Stimulated activated CD4-positive, alpha-beta T cell treated with anti-CD3 and anti-CD28 coated beads, Interleukin-1b, Interleukin-23, amount 100 ng/mL, for 48 hours (primary cell): ENCODE measurements around the gene GZMB.
"Not testable (repeated sequence)": the region's sequence is repeated elsewhere in the genome, so short reads cannot be mapped to it uniquely, and the experiment has no call there.

Source experiments
- DNase-seq: peaks from one replicate; pipeline ENCODE4 v3.0.0-alpha.2; 2020

GZMB gene, protein sequence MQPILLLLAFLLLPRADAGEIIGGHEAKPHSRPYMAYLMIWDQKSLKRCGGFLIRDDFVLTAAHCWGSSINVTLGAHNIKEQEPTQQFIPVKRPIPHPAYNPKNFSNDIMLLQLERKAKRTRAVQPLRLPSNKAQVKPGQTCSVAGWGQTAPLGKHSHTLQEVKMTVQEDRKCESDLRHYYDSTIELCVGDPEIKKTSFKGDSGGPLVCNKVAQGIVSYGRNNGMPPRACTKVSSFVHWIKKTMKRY

DNA sequence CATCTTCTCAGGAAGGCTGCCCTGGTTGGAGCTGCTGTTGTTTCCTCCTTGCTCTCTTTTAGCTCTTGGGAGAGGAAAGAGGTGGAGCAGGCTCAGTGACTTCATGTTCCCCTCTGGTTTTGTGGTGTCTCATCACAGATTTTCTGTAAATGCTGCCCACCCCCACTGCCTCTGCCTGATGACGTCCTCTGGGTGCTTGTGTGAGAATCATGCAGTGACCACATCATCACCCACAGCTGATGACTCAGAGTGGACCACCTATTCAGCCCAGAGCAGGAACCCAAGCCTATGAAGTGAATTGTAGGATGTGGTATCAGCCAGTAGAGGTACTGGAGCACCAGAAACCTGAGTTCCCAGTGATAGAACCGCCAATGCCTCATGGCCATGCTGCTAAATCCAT is at the start of gene GZMB:
Gene GZMB (minus strand): TSS at position 33 of the 400 bp plus-strand sequence. CDS start 30 bp downstream, at position 3.
- peak; percentile 90 for DNase-seq

DNA sequence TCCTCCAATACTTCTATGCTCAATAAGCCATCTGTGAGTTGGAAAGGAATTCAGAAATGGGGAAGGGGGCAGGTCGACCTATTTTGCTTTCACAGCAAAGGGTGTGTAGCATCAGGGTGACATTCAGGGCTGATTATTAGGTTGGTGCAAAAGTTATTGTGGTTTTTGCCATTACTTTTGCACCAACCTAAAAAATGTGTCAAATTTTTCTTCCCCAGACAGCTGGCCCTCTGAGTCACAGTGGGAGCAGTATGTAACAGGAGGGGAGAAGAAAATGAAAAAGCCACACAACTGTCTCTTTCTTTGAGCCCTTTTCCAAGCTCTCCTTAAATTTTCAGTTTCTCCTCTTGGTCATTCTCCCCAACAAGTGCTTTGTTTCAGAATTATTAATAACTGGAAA is 47.1 kb upstream of the GZMB start:
- no peak for DNase-seq

DNA sequence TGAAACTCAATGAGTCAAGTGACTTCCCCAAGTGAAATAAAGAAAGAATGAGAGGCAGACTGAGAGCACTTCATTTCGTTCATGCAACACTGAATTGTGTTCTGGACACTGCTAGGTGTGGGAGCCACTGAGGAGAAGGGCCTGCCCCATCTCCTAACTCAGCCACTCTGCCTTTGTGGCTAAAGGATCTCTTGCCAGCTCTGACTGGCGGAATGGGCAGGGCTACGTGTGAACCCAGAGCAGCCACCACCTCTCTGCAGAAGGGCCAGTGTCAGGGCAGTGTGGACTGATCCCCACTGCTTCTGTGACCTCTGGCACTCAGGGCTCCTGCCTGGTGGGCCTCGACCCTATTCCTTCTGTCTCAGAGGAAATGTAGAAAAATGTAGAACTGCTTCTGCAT is 46.5 kb upstream of the GZMB start:
- no peak for DNase-seq

DNA sequence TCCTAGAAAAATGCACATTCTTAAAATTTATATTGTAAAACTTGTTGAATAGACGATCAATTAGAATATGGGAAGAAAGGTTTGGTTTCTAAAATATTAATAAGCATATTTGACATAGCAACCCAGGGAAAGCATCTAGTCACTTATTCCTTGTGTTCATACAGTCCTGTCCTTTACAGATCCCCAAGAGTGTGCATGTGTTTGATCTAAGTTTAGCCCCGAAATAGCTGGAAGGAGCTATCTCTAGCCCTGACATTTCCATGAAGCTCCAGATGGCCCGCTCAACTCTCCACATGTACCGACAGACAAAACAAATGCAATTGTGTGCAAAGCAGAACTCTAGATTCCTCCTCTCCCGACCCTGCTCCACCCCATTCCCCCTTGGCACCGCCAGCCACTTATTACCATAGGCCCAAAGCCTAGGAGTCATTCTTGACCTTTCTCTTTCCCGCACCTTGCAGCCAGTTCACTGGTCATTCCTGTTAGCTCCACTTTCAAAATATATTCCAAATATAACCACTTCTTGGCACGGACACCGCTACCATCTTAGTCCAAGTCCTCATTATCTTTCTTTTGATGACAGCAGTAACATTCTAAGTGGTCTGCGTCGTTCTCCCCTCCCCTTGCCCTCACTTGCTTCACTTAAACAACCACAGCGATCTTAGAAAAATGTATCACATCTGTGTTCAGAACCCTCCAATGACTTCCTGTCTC is 45.4 kb upstream of the GZMB start:
- DNase-seq: no peak

DNA sequence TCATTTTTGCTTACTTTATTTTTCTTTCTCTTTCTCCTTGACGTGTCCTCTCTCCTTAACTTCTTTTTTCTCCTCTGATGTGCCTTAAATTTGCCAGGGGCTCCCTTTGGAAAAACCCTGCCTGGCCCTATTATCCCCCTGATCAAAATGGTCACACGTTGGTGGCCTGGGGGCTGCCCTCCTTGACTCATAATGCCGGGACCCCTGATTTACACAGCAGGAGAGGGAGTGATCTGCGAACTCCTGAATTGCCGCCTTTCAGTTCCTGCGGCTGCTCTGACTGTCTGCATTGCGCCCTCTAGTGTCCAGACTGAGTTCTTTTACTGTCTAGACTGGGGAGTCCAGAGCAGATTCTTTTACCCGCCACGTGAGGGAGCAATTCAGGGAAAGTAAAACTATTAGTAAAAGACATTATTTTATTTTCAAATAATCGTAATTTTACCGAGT is 44.8 kb upstream of the GZMB start:
- DNase-seq: peak; percentile 83

DNA sequence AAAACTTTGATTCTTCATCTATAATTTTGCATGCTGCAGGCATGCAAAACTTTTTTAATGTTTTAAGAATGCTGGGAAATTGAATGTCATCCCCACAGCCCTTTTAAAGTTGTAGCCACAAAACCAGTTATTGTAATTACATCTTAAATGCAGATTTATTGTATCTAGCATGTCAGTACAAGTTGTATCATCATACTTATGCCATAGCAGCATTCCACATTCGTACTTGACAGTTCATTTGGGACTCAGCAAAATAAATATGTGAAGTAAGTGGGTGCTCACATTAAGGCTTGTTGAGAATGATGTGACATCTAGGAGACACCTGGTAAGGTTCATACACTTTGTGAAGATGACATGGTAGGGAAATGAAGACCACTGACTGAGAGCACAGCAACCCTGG is 44.0 kb upstream of the GZMB start:
- DNase-seq: no peak

DNA sequence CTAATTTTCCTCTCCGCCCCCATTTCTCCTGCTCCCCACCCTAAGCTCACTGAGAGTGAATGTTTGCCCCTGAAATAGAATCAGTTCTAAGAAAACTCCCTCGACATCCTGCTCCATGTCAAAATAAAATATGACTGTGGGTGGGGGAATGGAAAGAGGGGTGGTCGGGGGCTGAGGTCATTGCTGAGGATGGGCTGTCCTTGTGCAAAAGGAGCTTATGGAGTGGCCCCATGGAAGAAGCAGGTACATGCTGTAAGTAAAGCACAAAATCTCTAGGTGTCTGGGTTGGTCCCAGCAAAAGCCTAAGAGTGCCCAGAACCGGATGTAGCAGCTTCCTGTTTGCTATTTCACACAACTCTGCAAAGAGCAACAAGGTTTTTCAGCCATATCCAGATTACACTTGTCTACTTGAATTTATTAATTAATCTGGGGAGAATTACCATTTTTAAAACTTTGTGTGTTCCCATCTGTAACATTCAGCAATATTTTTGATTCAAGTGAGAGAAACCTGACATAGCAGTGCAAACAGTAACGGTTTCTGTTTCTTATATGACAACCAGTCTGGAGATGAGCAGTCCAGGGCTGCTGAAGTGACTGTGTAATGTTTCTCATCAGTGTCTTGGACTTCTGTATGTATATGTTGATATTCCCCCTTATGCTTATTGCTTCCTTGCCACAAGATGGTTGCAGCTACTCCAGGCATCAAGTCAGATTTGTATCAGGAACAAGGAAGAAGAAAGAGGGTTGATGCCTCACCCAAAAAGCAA is 40.4 kb upstream of the GZMB start:
- DNase-seq: peak; percentile 61

DNA sequence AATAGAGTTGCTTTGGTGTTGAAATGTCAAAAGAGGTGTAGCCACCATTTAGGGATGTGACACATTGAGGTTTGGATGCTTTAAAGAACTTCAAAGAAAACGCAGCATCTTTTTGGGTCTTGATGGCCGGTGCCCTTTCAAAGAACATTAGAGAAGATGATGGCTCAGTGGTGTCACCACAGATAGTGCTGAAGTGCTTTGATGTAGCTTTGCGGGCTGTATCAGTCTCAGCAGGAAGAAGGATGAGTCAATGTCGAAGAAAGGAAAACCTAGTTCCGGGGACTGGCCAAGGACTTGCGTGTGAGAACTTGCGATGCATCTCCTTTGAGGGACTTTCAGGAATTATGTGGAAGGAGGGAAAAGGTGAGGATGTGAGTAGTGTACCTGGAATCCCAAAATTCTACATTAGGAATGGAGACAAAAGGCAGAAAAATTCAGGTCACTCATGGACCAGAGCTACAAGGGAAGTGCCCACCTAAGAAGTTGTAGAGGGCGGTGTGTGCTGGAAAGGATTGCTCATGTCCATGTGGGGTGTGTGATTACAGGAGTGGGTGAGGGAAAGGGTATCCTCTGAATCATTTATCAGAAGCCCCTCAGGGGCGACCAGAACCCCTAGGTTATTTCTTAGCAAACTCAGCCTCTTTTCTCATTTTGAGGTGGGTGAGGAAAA is 39.7 kb upstream of the GZMB start:
- DNase-seq: peak; percentile 83

DNA sequence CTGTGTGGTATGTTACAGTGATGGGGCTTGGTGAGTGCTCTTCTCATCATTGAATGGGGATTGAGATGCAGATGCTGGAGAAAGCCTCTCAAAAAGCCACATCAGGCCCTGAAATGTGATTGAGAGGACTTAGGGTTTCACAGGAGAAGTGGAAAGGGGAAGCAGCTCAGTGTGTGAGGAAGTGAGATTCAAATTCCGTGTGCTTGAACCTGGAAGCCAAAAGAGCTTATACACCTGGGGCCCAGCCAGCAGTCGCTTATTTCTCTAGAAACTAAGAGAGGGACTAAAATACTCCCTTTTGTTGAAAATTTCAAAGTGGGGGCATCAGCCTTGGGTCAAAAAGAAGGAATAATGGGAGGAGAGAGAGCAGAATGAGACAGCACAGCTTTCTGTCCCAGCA is 39.1 kb upstream of the GZMB start:
- no peak for DNase-seq

DNA sequence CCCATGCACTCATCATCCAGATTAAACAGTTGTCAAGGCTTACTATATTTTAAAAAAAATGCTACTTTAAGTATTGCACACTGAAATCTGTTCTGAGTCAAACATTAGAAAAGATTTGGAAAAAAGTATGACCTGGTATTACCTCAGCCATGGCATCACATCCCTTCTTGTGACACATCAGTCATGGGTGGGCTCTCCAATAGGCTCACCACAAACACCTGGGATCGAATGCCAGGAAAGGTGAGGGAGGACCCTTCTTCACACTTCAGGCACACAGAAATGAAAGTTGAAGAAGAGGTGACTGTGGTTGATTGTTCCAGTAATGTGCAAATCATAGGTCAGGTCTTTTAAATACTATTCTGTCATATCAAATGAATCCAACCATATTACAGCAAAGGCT is 36.6 kb upstream of the GZMB start:
- DNase-seq: peak; percentile 80

DNA sequence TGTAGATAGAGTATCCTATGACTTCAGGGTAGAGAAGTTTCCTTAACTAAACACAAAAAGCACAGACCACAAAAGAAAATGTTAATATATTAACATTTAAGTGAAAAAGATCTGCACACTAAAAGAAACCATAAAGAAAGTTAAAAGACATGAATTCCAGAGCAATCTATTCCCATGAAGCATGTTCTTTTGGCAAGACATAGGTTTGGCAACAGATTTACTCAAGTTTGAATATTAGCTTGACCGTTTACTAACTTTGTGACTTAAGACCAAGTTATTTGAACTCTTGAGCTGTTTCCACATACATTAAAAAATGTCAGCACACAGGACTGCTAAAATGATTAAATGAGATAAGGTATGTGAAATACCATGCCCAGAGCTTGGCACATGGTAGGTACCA is 35.7 kb upstream of the GZMB start:
- DNase-seq: no peak

DNA sequence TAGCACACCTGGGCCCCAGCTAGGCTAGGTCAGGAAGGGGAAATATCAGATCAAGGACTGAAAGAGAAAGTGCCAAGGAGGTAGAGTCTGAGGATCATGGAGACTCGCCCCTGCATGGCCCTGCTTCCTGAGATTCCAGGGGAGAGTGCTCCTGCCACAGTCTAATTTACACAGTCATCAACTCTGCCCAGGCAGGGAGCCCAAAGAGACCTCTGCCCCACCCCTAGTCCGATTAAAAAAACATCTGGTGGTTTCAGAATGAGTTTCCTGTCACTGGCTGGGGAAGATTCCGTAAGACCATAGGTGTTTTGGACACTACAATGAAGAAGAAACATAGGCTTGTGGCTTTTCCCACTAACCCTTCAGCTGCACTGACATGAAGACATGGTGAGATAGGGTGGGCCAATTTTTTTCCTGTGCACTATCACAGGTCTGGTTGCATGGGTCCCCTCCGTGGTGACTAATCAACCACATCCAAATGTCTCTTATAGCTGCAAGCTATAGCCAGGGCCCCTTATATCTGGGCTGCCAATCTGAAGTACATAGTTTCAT is 31.5 kb upstream of the GZMB start:
- peak; percentile 63 for DNase-seq

DNA sequence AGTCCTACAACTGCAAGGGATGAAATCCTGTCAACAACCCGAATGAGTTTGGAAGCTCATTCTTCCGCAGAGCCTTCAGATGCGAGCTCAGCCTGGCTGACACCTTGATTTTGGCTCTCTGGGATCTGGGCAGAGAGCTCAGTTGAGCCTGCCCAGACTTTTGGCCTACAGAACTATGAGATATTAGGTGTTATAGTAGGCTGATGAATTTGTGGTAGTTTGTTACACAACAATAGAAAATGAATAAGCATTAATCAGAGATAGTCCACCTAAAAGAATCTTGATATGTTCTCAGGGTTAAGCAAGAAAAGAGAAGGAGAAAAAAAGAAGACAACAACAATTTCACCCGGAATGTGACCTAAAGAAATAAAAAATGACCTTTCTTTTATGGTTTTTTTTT is 30.4 kb upstream of the GZMB start:
- no peak for DNase-seq

DNA sequence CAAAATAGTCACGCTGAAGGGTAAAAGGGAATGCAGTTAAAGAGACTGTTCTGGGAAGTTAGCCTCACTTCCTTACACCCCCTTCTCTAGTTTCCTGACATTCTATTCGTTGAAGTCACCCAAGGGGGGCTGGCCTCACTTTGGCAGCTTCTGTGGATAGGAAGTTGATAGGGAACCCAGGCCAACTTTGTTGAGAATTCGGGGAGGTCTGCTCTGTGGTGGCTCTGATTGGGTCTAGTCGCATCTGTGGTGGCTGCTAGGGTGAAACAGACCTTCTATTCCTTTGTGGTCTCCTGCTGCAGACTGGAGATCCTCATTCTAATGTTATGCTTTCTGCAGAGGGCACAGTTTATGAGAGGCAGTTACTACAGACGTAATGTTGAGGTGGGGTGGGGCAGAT is 28.8 kb upstream of the GZMB start:
- DNase-seq: no peak

DNA sequence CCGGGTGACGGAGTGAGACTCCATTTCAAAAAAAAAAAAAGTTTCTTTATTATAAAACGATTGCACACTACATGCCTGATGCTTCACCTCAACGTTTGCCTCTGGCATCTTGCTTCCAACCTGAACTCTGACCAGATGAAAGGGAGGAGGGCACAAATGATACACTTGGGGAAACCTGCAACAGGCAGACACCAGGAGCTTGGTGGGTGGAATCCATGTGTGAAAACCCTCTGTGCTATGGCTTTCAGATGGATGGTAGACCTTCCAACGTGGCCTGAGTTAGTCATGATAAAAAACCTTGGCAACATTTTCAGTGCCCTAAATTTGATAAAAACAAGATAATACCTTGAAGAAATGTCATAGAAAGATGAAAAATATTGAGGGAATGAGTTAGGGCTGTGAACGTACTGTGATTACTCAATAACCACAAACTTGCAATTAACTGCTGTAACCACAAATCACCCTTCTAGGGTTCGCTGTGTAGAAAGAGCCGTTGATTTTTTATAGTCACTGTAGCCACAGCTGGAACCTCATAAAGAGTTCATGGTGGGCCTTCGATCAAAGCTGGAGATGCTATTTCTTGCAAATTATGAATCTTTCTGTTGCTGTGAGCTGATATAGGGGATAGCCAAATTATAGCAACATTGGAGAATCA is 26.1 kb upstream of the GZMB start:
- DNase-seq: no peak

DNA sequence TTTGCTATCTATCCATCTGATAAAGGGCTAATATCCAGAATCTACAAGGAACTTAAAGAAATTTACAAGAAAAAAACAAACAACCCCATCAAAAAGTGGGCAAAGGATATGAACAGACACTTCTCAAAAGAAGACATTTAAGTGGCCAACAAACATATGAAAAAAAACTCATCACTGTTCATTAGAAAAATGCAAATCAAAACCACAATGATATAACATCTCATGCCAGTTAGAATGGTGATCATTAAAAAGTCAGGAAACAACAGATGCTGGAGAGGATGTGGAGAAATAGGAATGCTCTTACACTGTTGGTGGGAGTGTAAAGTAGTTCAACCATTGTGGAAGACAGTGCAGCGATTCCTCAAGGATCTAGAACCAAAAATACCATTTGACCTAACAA is 14.4 kb upstream of the GZMB start:
- not testable (repeated sequence) for DNase-seq

DNA sequence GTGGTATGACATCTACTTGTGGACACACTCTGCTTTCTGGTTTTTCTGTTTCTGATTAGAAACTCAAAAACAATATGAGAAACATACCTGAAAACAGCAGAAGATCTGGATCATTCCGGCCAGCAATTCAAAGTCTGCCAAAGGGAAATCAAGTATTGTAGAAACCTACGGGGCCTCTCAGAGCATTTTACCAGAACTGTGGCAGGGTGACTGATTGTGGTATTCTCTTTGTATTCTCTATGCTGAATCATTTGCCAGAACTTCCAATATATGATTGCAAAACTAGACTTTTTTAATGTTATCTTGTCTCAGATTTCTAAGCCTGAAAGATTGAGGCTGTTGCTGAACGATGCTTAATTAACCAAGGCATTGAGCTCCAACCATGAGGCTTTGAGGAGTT is 5.9 kb upstream of the GZMB start:
- DNase-seq: no peak

DNA sequence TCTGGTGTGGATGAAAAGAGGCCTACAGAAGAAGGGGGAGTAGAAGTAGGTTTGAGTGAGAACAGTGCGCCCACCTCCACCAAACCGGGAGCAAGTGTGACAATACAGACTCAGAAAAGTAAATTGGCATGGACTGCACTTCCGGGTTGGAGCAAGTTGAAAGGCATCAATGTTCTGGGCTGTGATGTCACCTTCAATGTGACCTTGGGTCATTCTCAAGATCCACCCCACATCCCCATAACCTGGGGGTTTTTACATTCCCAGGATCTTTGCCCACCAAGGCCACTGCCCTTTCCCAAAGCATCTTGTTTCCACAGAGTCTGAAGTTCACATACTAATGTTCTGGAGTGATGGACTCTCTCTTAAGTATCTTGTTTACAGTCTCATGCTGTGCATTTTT is 5.3 kb upstream of the GZMB start:
- no peak for DNase-seq

DNA sequence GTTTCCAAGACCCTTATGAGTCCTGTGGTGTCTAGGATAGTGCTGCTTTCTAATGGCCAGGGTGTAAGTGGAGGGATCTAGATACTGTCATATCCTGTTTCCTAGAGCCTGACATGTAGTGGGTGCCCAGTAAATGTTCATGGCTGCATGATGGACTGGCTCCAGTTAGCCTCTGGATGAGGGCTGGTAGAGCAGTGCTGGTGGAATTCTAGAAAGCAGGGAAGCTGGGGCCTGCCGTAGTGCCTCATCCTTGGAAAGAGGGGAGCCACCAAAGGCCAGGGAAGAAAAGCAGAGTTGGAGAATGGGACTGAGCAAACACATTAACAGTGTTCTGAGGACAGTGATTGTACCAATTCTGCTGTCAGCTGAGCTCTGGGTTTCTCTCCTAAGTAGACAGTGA is 637 bp downstream of the GZMB start:
- DNase-seq: no peak

DNA sequence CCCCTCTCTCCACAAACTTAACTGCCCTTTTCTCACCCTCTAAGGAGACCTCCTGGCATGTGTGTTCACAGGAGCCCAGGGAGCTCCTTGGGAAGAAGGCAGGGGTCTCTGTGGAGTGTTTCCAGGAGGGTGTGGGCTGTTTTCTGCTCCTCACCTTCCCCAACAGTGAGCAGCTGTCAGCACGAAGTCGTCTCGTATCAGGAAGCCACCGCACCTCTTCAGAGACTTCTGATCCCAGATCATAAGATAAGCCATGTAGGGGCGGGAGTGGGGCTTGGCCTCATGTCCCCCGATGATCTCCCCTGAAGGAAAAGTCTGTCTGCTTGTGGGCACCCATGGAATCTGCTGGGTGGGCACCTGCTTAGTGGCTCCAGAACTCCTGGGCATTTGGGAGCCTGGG is 1.2 kb downstream of the GZMB start:
- no peak for DNase-seq

DNA sequence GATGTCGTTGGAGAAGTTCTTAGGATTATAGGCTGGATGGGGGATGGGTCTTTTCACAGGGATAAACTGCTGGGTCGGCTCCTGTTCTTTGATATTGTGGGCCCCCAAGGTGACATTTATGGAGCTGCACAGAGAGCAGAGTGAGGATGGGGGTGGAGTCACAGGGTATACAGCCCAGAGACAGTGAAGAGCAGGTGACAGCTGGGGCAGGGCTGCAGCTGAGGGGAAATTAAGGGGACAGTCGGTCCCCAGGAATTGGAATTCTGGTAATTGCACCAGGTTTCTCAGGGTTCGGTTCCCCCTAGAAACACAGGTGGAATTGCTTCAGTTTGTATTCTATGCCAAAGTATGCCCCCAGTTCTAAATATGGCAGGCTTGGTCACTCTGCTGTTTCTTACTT is 1.7 kb downstream of the GZMB start:
- no peak for DNase-seq

DNA sequence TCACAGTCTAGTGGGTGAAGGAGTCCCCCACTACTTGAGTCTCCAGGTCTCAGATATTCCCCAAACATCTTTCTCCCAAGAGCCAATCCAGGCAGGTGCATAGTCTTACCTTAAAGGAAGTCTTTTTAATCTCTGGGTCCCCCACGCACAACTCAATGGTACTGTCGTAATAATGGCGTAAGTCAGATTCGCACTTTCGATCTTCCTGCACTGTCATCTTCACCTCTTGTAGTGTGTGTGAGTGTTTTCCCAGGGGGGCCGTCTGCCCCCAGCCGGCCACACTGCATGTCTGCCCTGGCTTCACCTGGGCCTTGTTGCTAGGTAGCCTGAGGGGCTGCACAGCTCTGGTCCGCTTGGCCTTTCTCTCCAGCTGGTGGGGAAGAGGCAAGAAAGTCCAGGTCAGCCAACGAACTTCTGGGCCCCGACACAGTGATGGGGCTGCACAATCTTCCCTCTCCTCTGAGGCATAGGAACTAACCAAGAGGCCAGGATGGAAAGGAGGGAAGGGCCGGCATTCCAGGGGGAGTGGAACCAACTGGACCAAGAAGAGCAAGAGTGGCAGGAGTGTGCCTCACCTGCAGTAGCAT is 2.1 kb downstream of the GZMB start:
- no peak for DNase-seq
